K562 treated with DMSO at 1 percent for 48 hours (cell line): ENCODE measurements around the gene PSKH1. TPM values are rescaled to one million over a fixed set of nuclear protein-coding genes. Genes with fewer than 3 reads are reported as not detected.

Experiments
- total RNA-seq: library from RNA; unstranded; fragments of 300-600 nt; gene quantifications from 2 replicates; pipeline ENCODE4 v1.2.3, GENCODE V29; 2022; ENCODE audit warnings: low replicate concordance; ENCODE audit errors: extremely low read depth

The PSKH1 gene
- total RNA-seq = not detected in 2 replicates

GRCh38 chr16:67892899-67893742 lies at the start of gene PSKH1:
Gene PSKH1 (plus strand): TSS chr16:67893254. CDS start chr16:67908750, 15,496 bp downstream.

GRCh38 chr16:67846320-67847063 lies 46.6 kb upstream of the PSKH1 start, which contains the start of gene NUTF2:
Gene NUTF2 (plus strand): TSS chr16:67846933. CDS start chr16:67865131, 18,198 bp downstream.

DNA sequence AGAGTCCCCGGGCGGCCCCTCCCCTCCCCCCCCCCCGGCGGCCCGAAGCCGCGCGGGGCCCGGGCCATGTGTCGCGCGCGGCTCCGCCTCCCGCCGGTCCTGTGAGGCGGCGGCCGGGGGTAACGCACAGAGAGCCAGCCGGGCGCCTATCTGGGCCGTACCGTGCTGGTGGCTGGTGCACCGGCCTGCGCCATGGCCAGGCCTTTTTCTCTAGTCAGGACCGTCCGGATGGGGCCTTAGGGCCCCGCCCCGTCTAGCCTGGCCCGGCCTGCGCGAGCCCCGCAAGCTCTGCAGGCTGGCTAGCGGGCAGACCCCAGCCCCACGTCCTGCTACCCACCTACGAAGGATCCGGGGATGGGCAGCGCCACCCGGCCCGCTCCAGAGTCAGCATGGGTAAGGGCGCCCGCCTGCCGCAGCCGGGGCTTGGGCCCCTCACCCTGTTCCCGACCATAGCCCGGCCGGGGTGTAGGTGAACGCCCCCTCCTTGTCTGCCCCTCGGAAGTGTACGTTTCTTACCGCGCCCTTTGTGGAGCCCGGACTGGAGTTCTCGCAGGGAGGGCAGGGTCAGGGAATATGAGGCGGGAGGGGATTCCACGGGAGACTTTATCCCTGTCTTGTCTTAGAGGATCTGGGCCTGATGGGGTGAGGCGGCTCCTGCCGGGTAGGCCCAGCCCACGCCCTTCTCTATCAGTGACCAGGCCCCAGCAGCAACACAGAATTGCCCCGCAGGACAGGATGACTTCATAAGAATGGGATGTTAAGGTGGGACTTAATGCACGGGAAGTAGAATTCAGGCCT lies 45.8 kb upstream of the PSKH1 start, which contains the start of gene CENPT:
Gene CENPT (minus strand): TSS at position 630 of the 798 bp plus-strand sequence. CDS start 13,834 bp downstream, outside the sequence.

DNA sequence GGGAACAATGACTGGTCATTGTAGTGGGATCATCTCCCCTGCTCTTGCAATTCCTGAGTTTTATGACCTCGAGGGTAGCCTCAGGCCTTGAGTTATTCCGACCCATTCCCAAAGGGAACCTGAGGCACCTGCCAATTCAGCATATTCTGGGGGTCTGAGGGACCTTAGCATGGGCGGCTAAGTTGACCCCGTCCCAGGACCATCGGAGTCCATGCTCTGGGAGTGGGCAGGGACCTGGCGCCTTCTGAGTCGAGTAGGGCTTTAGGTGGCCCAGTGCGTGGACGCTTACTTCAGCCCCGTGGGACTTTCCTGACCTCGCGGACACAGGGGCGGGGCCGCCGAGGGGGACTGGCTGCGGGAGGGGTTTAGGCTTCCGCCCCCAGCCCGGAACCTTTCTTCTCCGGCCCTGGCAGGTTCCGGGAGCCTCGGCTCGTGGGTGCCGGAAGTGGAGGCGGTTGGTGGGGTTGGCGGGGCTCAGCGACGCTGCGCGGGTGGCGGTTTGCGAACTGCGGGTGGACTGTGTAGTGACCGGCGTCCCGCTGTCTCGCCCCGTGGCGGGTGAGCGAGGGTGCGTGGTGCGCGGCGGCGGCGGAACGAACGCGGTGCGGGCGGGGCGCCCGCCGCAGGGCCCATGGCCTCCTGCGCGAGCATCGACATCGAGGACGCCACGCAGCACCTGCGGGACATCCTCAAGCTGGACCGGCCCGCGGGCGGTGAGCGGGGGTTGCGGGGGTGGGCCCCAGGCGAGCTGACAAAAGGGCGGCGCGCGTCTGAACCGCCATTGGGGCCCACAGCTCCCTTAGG lies 20.2 kb upstream of the PSKH1 start, which contains the start of gene EDC4:
Gene EDC4 (plus strand): TSS at position 422 of the 804 bp plus-strand sequence. CDS start 210 bp downstream, at position 632.

DNA sequence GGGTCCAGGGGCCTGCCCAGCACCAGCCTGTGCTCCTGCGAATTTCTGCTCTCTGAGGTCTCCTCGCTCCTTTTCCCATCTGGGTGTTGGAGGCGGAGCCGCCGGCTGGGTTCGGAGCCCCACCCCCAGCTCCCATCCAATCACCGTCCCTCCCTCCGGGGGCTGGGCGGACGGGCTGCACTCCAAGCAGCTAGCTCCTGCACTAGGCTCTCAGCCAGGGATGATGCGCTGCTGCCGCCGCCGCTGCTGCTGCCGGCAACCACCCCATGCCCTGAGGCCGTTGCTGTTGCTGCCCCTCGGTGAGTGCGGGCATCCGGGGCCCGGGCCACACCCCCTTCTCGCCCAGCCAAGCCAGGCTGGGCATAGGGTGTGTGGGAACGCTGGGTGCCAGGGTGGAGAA lies 8.4 kb upstream of the PSKH1 start, which contains the start of gene NRN1L:
Gene NRN1L (plus strand): TSS at position 202 of the 400 bp plus-strand sequence. CDS start 19 bp downstream, at position 221.

GRCh38 chr16:67931712-67932461 lies 38.8 kb downstream of the PSKH1 start, which contains the start of gene CTRL:
Gene CTRL (minus strand): TSS chr16:67931862. CDS start chr16:67931852, 10 bp downstream.

GRCh38 chr16:67936124-67936879 lies 43.2 kb downstream of the PSKH1 start, which contains the start of gene PSMB10:
Gene PSMB10 (minus strand): TSS chr16:67936850. CDS start chr16:67936749, 101 bp downstream.

DNA sequence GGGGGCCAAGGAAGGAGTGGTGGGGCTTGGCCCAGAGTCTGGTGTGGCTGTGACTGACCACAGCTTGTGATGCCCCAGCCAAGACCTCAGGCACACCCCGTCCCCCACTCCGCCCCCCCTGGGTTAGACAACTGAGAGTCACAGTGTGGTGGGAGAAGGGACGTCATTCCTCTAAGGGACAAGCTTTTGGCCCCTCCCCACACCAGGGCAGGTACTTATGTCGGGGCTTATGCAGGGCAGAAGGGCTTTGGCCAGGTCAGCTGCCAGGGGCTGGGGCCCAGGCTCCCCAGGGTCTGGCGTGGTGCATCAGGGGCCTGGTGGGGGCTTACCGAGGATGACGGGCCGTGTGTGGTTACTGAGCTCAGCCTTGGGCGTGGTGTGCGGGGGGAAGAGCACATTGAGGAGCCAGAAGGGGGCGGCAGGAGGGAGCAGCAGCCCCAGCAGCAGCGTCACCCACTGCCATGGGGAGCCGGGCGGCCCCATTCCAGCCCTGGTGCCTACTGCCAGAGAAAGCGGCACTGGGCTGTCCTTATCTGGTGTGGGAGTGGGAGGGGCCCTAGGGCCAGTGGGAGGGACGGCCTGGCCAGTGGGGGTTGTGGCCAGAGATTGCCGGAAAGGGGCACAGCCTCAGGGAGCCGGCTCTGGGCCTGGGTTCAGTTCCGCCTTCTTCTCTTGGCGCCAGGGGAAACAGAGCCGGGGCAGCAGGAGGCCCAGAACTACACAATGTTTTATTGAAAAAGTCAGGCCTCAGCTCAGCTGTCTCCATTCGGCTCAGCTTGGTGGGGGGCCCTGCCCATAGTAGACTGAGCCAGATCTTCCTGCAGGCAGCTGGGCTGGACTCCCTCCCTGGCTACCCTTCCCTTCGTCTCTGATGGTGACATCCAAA lies 50.8 kb downstream of the PSKH1 start, which contains the start of gene LCAT:
Gene LCAT (minus strand): TSS at position 502 of the 886 bp plus-strand sequence. CDS start 19 bp downstream, at position 483.

GRCh38 chr16:67968400-67969253 lies 75.6 kb downstream of the PSKH1 start, which contains the start of gene SLC12A4:
Gene SLC12A4 (minus strand): TSS chr16:67968637. CDS start chr16:67968553, 84 bp downstream.

Other genes starting within 250 kb of the PSKH1 start
- not detected in 2 replicates for gene CARMIL2, start 248.1 kb upstream of the PSKH1 start, total RNA-seq
- not detected in 2 replicates for gene ACD, start 233.0 kb upstream of the PSKH1 start, total RNA-seq
- gene PARD6A, start 232.3 kb upstream of the PSKH1 start, total RNA-seq = not detected in 2 replicates
- gene ENKD1, start 226.5 kb upstream of the PSKH1 start, total RNA-seq = not detected in 2 replicates
- gene C16orf86, start 226.4 kb upstream of the PSKH1 start, total RNA-seq = not detected in 2 replicates
- not detected in 2 replicates for gene GFOD2, start 173.9 kb upstream of the PSKH1 start, total RNA-seq
- gene RANBP10, start 86.7 kb upstream of the PSKH1 start, total RNA-seq = not detected in 2 replicates
- gene TSNAXIP1, start 86.4 kb upstream of the PSKH1 start, total RNA-seq = not detected in 2 replicates
- 250 TPM in 1 of 2 replicates, not detected in the other for gene THAP11, start 50.9 kb upstream of the PSKH1 start, total RNA-seq
- not detected in 2 replicates for gene NUTF2, start 46.3 kb upstream of the PSKH1 start, total RNA-seq
- gene CENPT, start 45.6 kb upstream of the PSKH1 start, total RNA-seq = not detected in 2 replicates
- gene EDC4, start 20.2 kb upstream of the PSKH1 start, total RNA-seq = 278 TPM in 1 of 2 replicates, not detected in the other
- gene NRN1L, start 8.4 kb upstream of the PSKH1 start, total RNA-seq = not detected in 2 replicates
- gene CTRL, start 38.6 kb downstream of the PSKH1 start, total RNA-seq = not detected in 2 replicates
- not detected in 2 replicates for gene PSMB10, start 43.6 kb downstream of the PSKH1 start, total RNA-seq
- gene LCAT, start 50.9 kb downstream of the PSKH1 start, total RNA-seq = not detected in 2 replicates
- gene SLC12A4, start 75.4 kb downstream of the PSKH1 start, total RNA-seq = not detected in 2 replicates
- gene DPEP3, start 87.2 kb downstream of the PSKH1 start, total RNA-seq = not detected in 2 replicates
- not detected in 2 replicates for gene DPEP2, start 106.2 kb downstream of the PSKH1 start, total RNA-seq
- not detected in 2 replicates for gene DPEP2NB, start 122.7 kb downstream of the PSKH1 start, total RNA-seq
- gene DDX28, start 130.0 kb downstream of the PSKH1 start, total RNA-seq = not detected in 2 replicates
- gene DUS2, start 130.0 kb downstream of the PSKH1 start, total RNA-seq = not detected in 2 replicates
- gene NFATC3, start 192.1 kb downstream of the PSKH1 start, total RNA-seq = not detected in 2 replicates